OCI-LY7 (cell line): Measurements from ENCODE around the gene SLC6A12.

Experiments
- EZH2phosphoT487 ChIP-seq: fragments of 200-600 bp; sonication (generic); IDR thresholded peaks from 2 replicates; pipeline ENCODE4 v1.6.1; 2018; ENCODE audit warnings: low read depth, borderline replicate concordance, mild to moderate bottlenecking, mixed run types, antibody characterized with exemption, low read length, moderate library complexity, mixed read lengths
- TF ChIP-seq, protein P1 (sequence below): fragments of 200-600 bp; sonication (generic); conservative IDR thresholded peaks from 2 replicates; pipeline ENCODE4 v1.5.1; 2014; ENCODE audit warnings: mild to moderate bottlenecking, antibody characterized with exemption, low read length, moderate library complexity, mixed read lengths

DNA sequence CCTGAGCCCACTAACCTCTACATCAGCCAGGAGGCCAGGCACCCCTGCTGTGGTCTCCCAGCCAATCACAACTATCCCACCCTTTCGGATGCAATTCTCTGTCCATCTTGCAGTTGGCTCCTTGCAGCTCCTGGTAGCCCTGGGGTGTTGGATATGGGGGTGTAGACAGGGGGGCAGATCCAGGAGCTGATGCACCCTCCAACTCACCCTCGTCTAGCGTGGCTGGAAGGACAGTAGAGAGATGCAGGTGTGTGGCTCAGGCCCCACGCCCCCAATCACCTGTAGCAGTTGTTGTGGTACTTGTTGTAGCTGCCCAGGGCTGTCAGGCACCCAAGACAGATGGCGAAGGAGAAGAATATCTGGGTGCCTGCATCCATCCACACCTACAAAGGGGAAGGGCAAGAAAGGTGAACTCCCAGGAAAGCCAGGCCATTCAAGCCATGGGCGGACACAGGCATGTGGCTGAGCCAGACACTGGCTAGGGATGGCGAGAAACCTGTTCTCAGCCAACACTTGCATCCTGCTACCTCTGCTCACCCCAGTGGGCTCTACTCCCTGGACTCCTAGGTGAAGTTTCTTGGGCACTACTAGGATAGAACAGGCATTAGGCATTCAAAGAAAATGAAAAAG lies 13.4 kb upstream of the SLC6A12 start:
- TF ChIP-seq, protein P1, sequence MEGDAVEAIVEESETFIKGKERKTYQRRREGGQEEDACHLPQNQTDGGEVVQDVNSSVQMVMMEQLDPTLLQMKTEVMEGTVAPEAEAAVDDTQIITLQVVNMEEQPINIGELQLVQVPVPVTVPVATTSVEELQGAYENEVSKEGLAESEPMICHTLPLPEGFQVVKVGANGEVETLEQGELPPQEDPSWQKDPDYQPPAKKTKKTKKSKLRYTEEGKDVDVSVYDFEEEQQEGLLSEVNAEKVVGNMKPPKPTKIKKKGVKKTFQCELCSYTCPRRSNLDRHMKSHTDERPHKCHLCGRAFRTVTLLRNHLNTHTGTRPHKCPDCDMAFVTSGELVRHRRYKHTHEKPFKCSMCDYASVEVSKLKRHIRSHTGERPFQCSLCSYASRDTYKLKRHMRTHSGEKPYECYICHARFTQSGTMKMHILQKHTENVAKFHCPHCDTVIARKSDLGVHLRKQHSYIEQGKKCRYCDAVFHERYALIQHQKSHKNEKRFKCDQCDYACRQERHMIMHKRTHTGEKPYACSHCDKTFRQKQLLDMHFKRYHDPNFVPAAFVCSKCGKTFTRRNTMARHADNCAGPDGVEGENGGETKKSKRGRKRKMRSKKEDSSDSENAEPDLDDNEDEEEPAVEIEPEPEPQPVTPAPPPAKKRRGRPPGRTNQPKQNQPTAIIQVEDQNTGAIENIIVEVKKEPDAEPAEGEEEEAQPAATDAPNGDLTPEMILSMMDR, result no peak
- TF ChIP-seq EZH2phosphoT487, result no peak
